Measurements from ENCODE around the gene ZNF22.

The ZNF22 gene

DNA sequence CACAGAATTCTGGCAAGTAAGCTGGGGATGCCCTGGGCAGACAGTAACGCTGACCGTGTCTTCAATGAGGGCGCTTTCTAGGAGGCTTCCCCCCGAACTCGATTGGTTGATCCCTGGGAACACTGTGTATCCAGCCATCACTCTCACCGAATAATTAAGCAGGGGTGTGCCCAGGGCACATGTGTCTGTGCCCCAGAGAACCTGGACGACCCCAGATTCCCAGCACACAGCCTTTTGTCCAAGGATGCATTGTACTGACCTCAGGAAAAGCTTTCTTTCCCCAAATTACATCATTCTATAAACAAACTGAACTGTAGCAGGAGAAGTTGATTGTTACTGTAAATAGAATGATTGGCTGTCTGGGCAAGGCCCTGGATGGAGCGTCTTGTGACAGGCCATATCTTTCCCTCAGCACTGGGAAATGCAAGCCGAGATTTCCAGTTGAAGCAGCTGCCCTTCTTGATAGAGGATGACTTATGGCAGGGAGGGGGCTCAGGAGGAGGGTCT is 15.5 kb upstream of the ZNF22 start:
- no peaks in the 10 kb centered on the region for H3K9me3 Mint-ChIP-seq
- H3K4me1 Mint-ChIP-seq, result peaks cover 0 to under 1% of the 10 kb centered on the region in 2 donors
- no peak overlapping the region for H3K27ac Mint-ChIP-seq
- no peak overlapping the region for H3K4me3 Mint-ChIP-seq
- no peak for DNase-seq
- H3K27me3 Mint-ChIP-seq, result peaks cover 0 to 6% of the 10 kb centered on the region in 2 donors
- no peak for ATAC-seq (replicated peaks)
- H3K36me3 Mint-ChIP-seq, result peaks cover 0 to 3% of the 10 kb centered on the region in 2 donors

DNA sequence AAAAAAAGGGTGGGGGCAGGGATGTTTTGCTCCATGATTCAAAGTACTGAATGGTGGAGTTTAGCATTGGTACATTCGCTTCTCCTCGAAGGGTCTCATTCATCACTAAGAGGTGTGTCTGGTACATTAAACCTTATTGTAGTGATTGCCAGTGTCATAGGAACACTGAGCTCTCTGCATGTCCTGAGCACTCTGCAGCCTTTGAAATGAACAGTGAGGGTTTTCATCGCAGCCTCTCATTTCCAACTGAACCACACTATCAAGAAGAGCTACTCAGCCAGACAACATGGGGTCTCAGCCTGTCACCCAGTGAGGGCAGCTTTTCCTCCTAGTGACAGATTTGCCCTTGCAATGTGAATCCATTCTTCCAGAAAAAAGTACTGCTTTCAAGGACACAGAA is 14.5 kb upstream of the ZNF22 start:
- ATAC-seq (replicated peaks) (no peak), DNase-seq (no peak)
- Mint-ChIP-seq H3K27me3 (peaks cover 0 to 9% of the 10 kb centered on the region in 2 donors), H3K36me3 (peaks cover 0 to 3% of the 10 kb centered on the region in 2 donors), H3K4me3 (no peak overlapping the region), H3K27ac (no peak overlapping the region), H3K4me1 (peaks cover 0 to 2% of the 10 kb centered on the region in 2 donors), H3K9me3 (no peaks in the 10 kb centered on the region)

GRCh38 chr10:44986670-44987069 is 14.1 kb upstream of the ZNF22 start:
- Mint-ChIP-seq H3K9me3 (no peaks in the 10 kb centered on the region), H3K27ac (no peak overlapping the region), H3K27me3 (peaks cover 0 to 11% of the 10 kb centered on the region in 2 donors), H3K36me3 (peaks cover 0 to 3% of the 10 kb centered on the region in 2 donors), H3K4me3 (no peak overlapping the region), H3K4me1 (peaks cover 0 to 2% of the 10 kb centered on the region in 2 donors)
- ATAC-seq (replicated peaks) (no peak), DNase-seq (no peak)

GRCh38 chr10:44988957-44989585 is 11.7 kb upstream of the ZNF22 start:
- H3K4me3 Mint-ChIP-seq, result no peak overlapping the region
- no peaks in the 10 kb centered on the region for H3K36me3 Mint-ChIP-seq
- H3K27ac Mint-ChIP-seq, result no peak overlapping the region
- H3K27me3 Mint-ChIP-seq, result peaks cover 0 to 14% of the 10 kb centered on the region in 2 donors
- no peak for ATAC-seq (replicated peaks)
- no peaks in the 10 kb centered on the region for H3K9me3 Mint-ChIP-seq
- DNase-seq, result no peak
- H3K4me1 Mint-ChIP-seq, result peaks cover 0 to 2% of the 10 kb centered on the region in 2 donors

GRCh38 chr10:44989597-44990301 is 11.0 kb upstream of the ZNF22 start:
- Mint-ChIP-seq H3K36me3 (no peaks in the 10 kb centered on the region), H3K27me3 (peaks cover 0 to 10% of the 10 kb centered on the region in 2 donors), H3K4me1 (peaks cover 0 to 2% of the 10 kb centered on the region in 2 donors), H3K9me3 (no peaks in the 10 kb centered on the region), H3K27ac (no peak overlapping the region), H3K4me3 (no peak overlapping the region)
- DNase-seq, result no peak
- ATAC-seq (replicated peaks), result no peak

- Mint-ChIP-seq H3K27me3 (peaks cover 0 to 10% of the 10 kb centered on the region in 2 donors), H3K9me3 (no peaks in the 10 kb centered on the region), H3K27ac (no peak overlapping the region), H3K4me3 (no peak overlapping the region), H3K36me3 (no peaks in the 10 kb centered on the region), H3K4me1 (peaks cover 0 to 2% of the 10 kb centered on the region in 2 donors)
- ATAC-seq (replicated peaks) (peak in 1 of 2 donors; percentile 34), DNase-seq (no peak)
Observed at GRCh38 chr10:44990302-44990655, 10.4 kb upstream of the ZNF22 start.

DNA sequence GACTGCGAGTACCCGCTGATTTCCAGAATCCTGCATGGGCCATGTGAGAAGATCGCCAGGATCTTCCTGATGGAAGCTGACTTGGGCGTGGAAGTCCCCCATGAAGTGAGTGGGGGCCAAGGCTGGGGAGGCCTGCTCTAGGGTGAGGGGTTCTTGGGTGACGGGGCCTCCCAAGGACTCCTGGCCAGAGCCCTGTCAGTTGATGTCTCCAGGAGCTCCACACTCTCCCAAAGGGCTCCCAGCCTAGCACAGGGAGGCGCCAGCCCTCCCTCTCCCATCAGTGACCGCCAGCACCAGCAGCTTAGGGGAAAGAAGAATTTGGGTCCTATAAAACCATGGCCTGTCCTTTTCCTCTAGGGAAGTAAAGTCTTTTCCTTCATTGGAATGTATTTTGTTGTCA is 9.8 kb upstream of the ZNF22 start:
- H3K27ac Mint-ChIP-seq, result no peak overlapping the region
- H3K4me3 Mint-ChIP-seq, result no peak overlapping the region
- no peaks in the 10 kb centered on the region for H3K36me3 Mint-ChIP-seq

DNA sequence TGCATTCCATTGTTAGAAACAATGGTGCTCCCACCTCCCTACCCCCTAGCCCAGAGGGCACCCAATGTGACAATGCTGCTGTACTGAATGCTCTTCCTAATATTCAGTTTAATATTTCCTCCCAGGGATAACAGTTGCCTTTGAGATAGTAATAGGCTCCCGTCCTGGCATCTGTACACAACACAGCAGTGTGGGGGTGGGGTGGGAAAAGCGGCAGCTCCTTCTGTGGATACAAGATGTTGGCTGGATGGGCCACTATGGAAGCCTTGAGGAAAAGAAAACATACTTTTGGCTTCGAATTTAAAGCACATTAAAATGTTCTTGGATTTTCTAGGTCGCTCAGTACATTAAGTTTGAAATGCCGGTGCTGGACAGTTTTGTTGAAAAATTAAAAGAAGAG is 9.2 kb upstream of the ZNF22 start:
- ATAC-seq (replicated peaks) (no peak), DNase-seq (no peak)
- Mint-ChIP-seq H3K4me1 (peaks cover 4 to 5% of the 10 kb centered on the region in 2 donors), H3K4me3 (no peak overlapping the region), H3K27me3 (peaks cover 0 to 10% of the 10 kb centered on the region in 2 donors), H3K36me3 (no peaks in the 10 kb centered on the region), H3K9me3 (no peaks in the 10 kb centered on the region), H3K27ac (no peak overlapping the region)

More for the DNA sequence above, 9.8 kb upstream of the ZNF22 start:
- Mint-ChIP-seq H3K9me3 (no peaks in the 10 kb centered on the region), H3K27me3 (peaks cover 0 to 10% of the 10 kb centered on the region in 2 donors), H3K4me1 (peaks cover 0 to 4% of the 10 kb centered on the region in 2 donors)
- no peak for DNase-seq
- ATAC-seq (replicated peaks), result no peak

GRCh38 chr10:44992070-44992731 is 8.5 kb upstream of the ZNF22 start:
- Mint-ChIP-seq H3K4me3 (no peak overlapping the region), H3K4me1 (peaks cover 4 to 5% of the 10 kb centered on the region in 2 donors), H3K27ac (no peak overlapping the region), H3K36me3 (no peaks in the 10 kb centered on the region), H3K9me3 (no peaks in the 10 kb centered on the region), H3K27me3 (peaks cover 0 to 10% of the 10 kb centered on the region in 2 donors)
- ATAC-seq (replicated peaks), result no peak
- no peak for DNase-seq

DNA sequence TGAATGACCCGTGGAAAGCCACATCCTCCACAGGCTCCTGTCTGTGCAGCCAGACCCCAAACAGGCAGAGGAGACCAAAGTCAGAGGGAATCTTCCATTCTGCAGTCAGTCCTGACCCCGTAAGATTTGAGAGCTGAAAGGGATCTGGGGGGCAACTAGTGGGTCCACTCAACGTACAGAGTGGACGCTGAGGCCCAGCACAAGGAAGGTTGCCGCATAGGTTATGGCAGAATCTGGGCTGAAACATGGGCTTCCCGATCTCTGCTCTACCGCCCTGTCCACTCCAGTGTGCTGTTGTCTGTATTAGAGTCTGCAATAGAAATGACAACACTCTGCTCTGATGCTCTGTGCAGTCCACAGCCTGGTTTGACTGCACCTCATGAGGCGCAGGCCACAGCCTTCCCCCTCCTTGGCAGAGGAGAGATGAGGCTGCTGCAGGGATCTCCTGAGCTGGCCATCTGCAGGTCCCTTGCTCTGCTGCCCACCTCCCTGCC is 7.9 kb upstream of the ZNF22 start:
- no peak overlapping the region for H3K4me3 Mint-ChIP-seq
- H3K9me3 Mint-ChIP-seq, result no peaks in the 10 kb centered on the region
- ATAC-seq (replicated peaks), result no peak
- DNase-seq, result no peak
- H3K27me3 Mint-ChIP-seq, result peaks cover 0 to 10% of the 10 kb centered on the region in 2 donors
- no peaks in the 10 kb centered on the region for H3K36me3 Mint-ChIP-seq
- H3K27ac Mint-ChIP-seq, result no peak overlapping the region
- peaks cover 4 to 5% of the 10 kb centered on the region in 2 donors for H3K4me1 Mint-ChIP-seq

GRCh38 chr10:44993226-44993921 is 7.3 kb upstream of the ZNF22 start:
- ATAC-seq (replicated peaks) (no peak), DNase-seq (no peak)
- peaks cover 0 to 10% of the 10 kb centered on the region in 2 donors for H3K27me3 Mint-ChIP-seq
- H3K4me3 Mint-ChIP-seq, result no peak overlapping the region
- H3K27ac Mint-ChIP-seq, result peak overlapping the region; percentile 63
- peaks cover 4 to 5% of the 10 kb centered on the region in 2 donors for H3K4me1 Mint-ChIP-seq
- H3K9me3 Mint-ChIP-seq, result no peaks in the 10 kb centered on the region
- H3K36me3 Mint-ChIP-seq, result no peaks in the 10 kb centered on the region

- DNase-seq, result no peak
- ATAC-seq (replicated peaks), result no peak
- Mint-ChIP-seq H3K4me3 (no peak overlapping the region), H3K27ac (no peak overlapping the region), H3K9me3 (no peaks in the 10 kb centered on the region), H3K36me3 (no peaks in the 10 kb centered on the region), H3K27me3 (peaks cover 0 to 10% of the 10 kb centered on the region in 2 donors), H3K4me1 (peaks cover 4 to 5% of the 10 kb centered on the region in 2 donors)
Observed at GRCh38 chr10:44993922-44994751, 6.6 kb upstream of the ZNF22 start.

DNA sequence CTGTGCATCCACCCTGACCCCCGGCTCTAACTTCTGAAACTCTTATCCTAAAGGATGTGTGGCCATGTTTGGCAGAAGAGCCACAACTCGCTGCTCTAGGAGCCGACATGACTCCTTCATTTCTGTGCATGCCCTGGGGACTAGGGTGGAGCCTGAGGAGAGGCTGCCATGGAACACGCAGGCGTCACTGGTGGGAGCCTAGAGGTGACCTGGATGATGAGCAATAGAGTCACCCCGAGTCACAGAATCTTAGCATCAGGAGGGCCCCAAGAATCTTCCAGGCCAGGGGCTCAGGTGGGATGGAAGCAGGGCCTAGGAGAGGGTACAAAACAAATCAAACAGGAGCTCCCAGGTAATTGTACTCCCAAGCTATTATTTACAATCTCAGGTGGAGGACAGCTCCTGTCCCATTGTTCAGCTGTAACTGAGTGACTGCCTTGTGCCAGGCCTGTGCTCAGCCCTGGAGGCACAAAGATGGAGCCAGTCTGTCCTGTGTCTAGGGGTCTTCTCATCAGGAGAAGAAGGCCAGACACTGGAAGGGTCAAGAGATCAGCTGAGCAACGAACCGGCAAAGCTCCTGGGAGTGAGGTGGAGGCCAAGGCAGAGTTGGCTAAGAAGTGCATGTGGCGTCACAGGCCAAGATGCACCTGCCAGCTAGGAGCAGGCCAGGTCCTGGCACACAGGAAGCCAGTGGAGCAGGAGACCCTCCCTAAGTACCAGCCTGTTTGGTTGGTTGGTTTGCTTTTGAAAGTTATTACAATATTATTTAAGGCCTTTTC is 5.8 kb upstream of the ZNF22 start:
- peaks cover 0 to 10% of the 10 kb centered on the region in 2 donors for H3K27me3 Mint-ChIP-seq
- no peak overlapping the region for H3K4me3 Mint-ChIP-seq
- ATAC-seq (replicated peaks) (no peak), DNase-seq (no peak)
- no peaks in the 10 kb centered on the region for H3K9me3 Mint-ChIP-seq
- peaks cover 6 to 8% of the 10 kb centered on the region in 2 donors for H3K4me1 Mint-ChIP-seq
- no peaks in the 10 kb centered on the region for H3K36me3 Mint-ChIP-seq
- no peak overlapping the region for H3K27ac Mint-ChIP-seq

Measured in stimulated activated naive B cell treated with anti-CD40 and anti-IgM and Interleukin-4, amounts not matched to agents 10 μg/mL and 1 μg/mL and 100 μg/mL, for 72 hours (primary cell).